Activated CD8-positive, alpha-beta memory T cell treated with anti-CD3 and anti-CD28 coated beads for 4 hours (primary cell): ENCODE data around the gene IL21.
"Not testable (repeated sequence)": the region's sequence is repeated elsewhere in the genome, so short reads cannot be mapped to it uniquely, and the experiment has no call there.

Source experiments
- DNase-seq, 2 donors: peaks; one replicate each; pipeline ENCODE4 v3.0.0-alpha.2; 2020; ENCODE audit warnings: low read depth in 2 of 2

Gene IL21

DNA sequence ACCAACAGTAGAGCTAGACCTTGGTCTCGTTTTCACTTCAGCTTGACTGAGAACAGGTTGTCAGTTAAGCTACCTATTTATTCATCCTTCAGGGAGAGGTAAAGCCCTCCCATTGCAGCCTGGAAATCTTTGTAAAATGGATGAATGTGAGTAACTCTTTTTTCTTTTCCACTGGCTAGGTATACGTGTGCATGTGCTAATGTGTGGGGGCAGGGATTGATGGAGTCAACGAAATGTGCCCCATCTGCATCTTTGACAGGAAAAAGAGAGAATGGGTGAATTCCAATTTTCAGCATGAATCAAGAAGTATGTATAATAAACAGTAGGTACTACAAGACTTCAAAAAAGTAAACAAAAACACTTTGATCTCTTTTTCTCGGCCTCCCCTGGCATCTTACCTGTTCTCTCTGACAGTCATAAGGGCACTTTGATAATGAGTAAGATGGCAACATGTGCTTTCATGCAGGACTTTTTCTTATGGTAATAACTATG lies at the start of gene IL21:
TSS of gene IL21 (minus strand) at position 51 of the 492 bp plus-strand sequence. CDS start 55 bp downstream, outside the sequence.
- no peak for DNase-seq

DNA sequence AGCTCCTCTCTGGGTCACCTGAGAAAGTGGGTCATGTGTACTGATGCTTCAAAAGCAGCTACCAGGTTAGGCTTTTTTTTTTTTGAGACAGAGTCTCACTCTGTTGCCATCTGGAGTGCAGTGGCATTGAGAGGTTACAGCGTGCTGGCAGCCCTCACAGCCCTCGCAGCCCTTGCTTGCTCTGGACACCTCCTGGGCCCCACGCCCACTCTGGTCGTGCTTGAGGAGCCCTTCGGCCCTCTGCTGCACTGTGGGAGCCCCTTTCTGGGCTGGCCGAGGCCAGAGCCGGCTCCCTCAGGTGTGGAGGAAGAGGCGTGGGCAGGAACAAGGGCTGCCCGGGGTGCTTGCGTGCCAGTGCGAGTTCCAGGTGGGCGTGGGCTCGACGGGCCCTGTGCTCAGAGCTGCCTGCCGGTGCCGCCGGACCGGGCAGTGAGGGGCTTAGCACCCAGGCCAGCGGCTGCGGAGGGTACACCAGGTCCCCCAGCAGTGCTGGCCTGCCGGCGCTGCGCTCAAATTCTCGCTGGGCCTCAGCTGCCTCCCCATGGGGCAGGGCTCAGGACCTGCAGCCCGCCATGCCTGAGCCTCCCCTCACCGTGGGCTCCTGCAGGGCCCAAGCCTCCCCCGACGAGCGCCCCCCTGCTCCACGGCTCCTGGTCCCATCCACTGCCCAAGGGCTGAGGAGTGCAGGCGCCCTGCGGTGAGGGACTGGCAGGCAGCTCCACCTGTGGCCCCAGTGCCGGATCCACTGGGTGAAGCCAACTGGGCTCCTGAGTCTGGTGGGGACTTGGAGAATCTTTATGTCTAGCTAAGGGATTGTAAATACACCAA lies 49.3 kb upstream of the IL21 start:
- DNase-seq, result no peak

DNA sequence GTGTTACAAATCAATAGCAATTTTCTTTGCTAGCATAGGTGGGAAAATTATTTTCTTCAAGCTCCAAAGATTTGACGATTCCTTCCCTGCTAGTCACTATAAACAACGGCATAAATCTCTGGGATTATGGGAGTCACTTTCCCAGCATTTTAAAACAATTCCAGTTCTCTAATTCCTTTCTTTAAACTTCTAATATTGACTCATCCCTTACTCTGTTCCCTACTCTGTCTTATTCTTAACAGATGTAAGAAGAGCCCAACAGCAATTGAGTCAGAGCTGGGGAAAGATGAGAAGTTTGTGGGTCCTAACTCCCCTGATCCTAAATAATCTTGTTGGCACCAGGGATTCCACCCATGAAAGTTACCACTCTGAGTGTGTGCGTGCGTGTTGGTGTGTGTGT lies 47.4 kb upstream of the IL21 start:
- DNase-seq, result no peak

DNA sequence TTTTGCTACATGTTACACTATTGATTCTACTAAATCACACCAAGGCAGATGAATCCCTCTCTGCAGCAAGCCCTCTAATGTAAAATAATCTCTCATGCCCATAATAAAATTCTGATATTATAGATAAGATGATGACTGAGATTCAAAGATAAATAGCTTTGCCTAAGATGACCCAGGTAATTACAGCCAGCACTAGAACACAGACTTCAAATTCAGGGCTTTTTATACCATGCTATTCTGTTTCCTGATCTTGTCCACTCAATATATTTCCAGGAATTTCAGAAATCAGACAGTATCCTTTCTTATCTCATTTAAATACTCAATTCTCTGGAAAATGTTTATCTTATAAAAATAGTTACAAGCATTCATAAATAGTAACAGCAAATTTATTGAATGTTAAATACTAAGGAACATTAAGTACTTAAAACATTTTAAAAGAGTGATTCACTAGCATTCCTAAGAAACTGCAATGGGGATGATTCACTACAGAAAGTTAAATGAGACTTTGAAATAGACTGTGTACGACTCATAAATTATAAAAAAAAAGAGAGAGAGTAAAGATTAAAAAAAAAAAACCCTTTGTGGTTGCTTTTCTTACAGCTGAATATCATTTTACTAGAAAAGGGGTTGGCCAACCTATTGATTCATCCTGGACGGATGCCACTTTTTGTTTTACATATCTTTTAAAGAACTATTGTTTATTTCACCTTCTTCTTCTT lies 45.8 kb upstream of the IL21 start:
- DNase-seq, result no peak

DNA sequence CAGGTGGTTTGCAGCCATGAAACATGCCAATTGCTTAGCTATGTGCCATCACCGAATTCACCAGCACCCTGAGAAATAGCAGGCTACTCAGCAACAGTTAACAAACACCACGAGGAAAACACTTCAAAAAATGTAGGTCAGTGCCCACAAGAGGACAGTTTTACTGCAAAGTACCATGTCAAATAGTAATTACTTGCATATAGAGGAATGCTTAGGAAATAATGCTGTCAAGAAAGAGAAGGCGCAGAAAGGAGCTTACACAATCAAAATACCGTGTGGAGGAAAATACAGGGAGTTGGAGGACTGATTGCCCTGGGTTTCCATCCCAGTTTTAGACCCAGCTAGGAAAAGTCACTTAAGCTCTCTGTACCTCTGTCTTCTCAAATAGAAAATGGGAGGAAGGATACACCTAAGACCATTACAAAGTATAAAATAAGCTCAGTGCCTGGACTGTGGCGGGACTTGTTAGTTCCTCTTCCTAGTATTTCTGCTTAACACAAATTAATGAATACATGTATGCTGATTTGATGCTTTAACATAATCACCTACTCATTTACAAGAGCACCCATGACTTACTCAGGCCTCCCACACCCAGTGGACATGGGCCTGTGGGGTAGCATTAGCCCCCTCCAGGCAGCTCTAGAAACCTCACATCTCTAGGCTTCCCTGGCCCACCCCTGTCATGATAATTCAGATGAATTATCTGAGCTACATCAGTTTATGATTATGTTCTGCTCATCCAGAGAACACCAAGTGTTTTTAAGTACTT lies 44.5 kb upstream of the IL21 start:
- DNase-seq, result no peak

DNA sequence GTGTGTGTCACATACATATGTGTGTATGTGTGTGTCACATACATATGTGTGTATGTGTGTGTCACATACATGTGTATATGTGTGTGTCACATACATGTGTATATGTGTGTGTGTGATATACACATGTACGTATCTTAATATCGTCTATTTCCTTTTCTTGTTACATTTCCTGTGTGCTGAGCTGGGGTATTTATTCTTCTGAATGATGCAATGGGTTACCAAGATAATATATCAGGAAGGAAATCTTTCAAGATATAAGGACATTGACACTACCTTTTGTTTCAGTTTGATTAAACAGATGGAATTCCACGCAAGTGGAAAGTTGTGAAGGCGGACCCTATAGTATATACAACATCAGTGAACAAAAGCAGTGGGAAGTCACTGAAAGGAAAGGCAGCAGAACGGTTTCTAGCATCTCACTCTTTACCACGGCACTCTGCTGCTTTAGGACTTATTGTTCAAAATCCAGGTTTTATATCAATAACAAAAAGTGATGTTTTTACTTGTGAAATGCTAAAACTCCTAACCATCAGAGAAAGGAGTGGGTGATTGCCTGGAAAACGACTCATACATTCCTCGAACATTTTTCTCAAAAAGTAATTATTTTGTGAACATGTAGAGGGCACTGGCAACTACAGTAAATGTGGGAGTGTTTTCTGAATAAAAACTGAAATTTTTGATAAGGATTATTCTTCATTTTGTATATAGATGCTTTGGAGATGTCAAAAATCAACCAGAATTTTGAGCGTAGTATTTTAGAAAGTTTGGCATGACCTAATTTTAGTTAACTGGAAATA lies 43.1 kb upstream of the IL21 start:
- DNase-seq, result no peak

DNA sequence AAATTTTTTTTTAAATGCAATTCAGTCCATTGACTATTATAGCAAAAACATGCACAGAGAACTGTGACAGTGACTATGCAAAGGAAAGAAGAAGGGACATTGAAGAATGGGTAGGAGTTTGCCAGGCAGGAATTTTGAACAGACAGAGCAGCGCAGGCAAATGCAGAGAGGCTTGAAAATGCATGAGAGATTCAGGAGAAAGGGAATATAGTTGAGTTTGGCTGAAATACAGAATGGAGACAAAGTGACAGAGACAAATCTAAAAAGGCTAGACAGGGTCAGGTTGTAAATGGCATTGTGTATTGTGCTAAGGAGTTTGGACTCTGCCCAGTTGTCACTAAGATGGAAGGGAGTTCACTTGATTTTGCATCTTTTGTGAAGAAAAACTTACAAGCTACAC lies 42.4 kb upstream of the IL21 start:
- no peak for DNase-seq

DNA sequence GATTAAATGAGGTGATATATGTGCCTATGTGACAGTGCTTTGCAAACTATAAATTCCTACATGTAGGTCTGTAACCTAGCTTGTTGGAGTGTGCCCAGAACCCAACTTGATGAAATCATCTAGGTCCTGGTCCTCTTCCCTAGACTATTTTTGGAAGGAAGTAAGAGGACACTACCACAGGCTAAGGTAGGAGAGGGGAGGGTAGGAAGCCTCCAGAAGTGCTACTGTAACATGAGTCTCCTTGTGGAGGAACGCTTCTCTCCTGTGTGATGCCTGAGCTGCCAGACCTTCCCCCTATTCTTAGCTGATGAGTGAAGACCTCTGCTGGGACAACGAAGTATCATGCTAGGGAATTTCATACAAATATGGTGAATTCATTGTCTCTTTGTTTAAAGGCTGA lies 41.8 kb upstream of the IL21 start:
- DNase-seq, result no peak

DNA sequence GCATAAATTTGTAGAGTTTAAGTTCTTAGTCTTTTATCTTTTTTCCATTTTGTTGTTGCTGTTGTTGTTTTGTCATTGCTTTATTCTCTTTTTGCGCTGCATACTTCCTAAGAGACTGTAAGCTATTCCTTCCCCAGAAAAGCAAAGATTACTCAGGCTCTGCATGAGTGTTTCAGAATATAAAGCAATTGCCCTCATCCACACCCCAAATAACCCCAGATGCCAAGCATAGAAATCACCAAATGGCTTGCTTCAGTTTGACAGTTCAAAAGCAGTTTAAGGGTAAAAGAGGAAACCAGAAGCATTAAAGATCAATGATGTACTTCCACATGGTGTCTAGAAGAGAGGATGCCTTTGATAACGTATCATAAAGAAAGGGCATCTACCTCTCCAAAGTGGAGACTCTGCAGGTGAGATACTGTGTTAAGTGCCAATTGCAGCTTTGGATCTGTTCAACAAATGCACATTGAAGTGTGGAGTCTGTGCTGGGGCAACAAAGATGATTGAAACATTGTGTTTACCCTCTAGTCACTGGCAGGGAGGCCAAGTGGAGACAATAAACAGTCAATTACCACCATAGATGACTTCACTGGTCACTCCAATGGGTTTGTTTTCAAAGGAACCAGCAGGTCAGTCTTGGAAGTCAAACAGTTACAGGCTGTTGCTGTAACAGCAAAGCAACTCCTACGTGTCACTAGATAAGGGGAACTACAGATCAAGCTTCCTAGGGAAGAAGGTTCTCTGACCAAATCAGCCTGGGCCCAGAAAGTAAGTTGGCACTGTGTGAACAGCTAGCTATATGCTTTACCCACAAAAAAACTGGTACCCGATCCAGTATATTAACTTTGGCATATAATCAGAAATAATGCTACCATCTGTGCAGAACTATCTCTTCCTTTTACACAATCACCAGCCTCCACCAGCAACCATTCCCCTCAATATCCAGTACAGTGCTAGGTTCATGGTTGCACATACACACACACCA lies 40.6 kb upstream of the IL21 start:
- no peak for DNase-seq

DNA sequence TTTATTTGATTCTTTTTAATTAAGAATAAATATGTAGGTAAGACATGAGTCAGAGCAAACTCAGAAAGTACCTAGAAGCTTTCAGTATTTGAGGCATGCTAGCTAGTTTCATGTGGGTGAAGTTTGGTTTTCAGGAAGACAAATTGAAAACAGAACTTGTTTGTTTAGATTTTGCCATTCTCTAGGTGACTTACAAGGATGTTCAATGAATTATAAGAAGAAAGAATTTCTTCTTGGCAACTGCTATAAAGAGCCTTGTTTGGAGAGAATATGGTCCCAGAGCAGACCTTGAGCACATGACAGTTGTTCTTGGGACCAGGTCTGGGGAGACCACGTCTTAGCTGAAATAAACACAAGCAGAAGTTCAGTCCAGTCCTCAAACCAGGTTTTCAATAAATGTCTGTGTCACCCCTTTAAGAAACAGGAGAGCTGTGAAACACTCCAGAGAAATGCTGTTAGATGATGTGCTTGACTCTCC lies 38.0 kb upstream of the IL21 start:
- no peak for DNase-seq

DNA sequence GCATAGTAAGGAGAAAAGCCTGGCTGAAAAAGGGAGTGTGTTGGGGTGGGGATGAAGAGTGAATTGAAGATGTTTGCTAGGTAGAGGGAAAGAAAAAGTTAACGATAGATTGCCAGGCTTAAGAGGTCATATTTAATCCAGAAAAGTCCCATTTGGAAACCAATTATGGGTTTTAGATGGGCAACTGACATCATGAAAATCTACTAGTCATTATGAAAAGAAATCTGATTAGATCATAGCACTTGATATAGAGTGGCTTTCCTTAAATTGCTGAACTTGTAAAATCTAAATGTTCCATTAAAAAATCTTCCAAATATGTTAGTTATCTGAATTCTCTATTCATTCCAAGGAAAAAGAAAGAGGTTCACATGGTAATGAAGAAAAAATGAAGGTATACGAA lies 37.5 kb upstream of the IL21 start:
- DNase-seq, result no peak

DNA sequence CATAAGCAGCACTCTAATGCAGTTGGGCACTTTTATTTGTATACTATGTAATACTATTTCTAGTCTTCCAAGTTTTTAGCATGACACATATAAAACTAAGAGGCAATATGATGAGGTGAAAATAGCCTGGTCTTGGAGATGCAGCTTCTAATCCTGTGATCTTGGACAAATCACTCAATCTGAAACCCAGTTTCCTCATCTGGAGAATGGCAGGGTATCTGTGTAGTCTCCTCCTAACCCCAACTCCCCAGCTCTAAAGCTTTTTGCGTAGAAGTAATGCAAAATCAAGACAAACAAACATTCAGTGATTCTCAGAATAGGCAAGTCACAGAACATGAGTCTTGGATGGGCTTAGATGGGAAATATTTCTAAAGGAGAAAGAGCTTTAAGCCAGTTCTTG lies 36.7 kb upstream of the IL21 start:
- DNase-seq, result no peak

DNA sequence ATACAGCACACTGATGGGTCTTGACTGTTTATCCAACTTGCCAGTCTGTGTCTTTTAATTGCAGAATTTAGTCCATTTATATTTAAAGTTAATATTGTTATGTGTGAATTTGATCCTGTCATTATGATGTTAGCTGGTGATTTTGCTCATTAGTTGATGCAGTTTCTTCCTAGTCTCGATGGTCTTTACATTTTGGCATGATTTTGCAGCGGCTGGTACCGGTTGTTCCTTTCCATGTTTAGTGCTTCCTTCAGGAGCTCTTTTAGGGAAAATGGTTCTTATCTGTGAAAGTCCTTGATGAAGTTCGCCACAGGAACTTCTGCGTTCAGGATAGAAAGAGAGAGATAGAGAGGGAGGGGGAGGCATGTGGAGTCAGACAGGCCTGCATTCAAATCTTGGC lies 35.7 kb upstream of the IL21 start:
- DNase-seq, result not testable (repeated sequence)

DNA sequence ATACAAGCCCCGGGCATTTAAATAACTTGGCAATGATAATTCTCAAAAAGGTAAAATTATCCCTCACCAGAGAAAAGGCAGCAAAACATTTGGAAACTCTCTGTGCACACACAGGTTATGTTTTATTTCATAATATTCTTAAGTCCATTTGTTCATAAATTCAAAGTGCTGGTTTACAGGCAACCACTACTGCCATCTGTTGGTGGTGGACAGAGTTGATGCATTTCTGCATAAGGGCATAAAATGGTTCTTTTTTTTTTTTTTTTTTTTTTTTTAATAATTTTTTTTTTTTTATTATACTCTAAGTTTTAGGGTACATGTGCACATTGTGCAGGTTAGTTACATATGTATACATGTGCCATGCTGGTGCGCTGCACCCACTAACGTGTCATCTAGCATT lies 31.5 kb upstream of the IL21 start:
- no peak for DNase-seq

DNA sequence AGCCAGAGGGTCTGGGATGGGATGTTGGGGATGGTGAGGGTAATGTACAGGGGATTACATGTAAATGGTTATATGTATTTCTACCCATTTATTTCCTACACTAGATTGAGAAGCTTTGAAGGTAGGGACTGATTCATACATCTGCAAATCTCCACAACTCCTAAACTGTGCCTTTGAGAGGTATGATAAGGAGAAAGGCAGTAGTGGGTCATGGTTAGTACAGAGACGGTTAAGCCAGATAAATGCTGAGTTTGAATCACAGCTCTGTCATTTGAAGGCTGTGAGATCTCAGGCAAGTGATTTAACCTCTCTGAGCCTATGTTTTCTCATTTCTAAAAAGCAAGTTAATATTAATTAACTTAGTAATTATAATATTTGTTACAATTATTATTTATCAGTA lies 29.3 kb upstream of the IL21 start:
- DNase-seq, result no peak

DNA sequence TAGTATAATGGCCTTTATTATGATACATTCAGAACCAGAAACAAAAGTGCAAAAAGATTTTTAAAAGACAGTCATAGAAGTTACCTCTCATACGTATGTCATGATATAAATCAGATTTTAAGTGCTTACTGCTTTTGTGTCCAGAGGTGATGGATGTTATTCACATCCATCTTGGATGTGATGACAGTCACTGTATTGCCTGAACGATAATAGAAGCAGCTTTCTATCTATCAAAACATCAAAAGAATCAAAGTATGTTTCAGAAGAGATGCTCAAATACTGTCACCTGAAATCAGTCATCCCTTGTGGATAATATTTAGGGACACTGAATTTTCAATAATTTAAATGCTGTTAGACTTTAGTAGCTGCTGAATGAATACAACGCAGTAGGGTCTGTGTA lies 26.8 kb upstream of the IL21 start:
- no peak for DNase-seq

DNA sequence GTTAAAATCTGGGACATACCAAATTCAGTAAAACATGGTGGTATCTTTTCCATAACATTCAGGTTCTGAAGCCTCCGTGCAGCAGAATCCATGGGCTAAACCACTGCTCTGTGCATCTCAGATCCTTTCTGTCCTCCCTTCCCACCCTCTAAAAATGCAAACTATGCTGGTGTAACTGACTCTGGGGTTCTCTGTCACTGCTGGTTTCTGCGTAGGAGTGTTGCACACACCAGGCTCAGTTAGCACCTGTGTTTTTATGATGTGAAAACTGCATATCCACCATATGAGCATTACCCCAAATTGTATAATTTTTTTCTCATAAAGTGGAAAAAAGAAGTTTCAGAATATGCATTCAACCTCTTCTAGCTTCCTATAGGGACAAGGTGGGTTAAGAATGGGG lies 22.4 kb upstream of the IL21 start:
- DNase-seq, result no peak

DNA sequence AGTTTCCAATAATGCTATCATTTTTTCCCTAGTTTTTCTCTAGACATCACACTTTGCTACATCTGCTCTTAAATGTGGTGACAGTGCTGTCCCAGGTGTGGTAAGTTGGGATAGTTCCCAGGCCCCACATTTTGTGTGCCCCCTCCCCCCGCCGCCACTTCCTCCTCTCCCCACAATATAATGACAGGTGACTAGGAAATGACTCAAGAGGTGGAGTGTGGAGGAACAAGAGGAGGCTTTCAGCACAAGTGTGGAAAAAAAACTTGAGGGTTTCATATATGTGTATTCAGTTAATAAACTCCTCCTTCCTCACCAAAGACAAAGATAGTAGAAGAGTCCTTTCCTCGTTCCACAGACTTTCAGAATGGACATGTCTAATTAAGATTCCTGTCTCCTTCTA lies 18.3 kb upstream of the IL21 start:
- no peak for DNase-seq

DNA sequence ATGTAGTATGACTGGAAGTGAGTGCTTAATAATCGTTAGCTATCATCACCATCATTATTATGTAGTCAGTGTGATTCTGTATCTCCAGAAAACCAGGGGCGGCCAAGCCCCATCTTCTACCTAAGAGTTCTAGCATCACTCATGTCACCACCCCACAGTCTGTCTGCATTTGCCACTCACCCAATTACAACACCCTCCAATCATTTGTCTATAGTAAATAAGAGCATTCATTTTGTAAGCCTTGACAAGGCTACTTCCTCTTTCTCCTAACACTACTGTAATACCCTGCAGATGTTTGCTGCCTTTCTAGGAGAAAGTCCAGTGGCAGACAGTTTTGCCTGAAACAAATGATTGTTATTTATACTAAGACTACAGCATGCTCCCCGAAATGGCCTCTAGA lies 15.8 kb upstream of the IL21 start:
- no peak for DNase-seq

DNA sequence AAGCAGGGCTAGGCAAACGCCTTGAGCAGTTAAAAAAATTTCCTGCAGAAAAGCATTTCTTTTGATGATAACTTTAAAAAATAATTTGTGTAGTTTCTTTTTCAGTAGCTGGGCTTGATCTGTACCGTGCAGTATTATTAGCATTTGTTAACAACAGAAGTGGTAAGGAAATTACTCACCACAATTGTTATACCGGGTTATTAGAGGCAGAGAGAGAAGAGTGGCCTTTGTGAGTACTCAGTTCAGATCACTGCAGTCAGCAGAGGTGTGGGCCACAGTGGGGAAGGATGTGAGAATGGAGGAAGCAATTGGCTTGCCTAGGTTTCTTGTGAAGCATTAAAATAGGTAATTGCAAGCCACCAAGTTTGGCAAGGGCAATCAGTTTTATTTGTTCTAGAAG lies 14.3 kb upstream of the IL21 start:
- DNase-seq, result no peak
